NCI-H510A (cell line): ENCODE measurements around the gene CDH2.

Source experiments
- DNase-seq: peaks from one replicate; lab custom pipeline; 2025; lab: John Stamatoyannopoulos, UW

Gene CDH2

DNA sequence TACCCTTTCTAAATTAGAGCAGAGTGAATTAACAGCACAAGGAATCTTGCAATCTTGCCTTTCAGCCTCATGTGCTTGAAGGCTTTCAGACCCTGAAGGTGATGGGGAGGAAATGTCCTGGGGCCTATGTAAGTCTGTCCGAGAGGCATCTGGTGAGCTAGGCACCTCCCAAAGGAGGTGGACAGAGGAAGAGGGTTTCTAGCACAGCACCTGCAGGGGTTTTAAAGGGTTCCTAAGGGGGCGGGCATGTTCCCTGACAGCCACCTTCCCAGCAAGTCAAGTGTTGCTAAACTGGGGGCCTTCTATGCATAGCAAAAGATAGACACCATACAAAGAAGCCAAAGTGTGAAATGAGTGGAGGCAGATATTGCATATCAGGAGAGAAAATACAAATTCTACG lies 88.5 kb downstream of the CDH2 start:
- DNase-seq = no peak

DNA sequence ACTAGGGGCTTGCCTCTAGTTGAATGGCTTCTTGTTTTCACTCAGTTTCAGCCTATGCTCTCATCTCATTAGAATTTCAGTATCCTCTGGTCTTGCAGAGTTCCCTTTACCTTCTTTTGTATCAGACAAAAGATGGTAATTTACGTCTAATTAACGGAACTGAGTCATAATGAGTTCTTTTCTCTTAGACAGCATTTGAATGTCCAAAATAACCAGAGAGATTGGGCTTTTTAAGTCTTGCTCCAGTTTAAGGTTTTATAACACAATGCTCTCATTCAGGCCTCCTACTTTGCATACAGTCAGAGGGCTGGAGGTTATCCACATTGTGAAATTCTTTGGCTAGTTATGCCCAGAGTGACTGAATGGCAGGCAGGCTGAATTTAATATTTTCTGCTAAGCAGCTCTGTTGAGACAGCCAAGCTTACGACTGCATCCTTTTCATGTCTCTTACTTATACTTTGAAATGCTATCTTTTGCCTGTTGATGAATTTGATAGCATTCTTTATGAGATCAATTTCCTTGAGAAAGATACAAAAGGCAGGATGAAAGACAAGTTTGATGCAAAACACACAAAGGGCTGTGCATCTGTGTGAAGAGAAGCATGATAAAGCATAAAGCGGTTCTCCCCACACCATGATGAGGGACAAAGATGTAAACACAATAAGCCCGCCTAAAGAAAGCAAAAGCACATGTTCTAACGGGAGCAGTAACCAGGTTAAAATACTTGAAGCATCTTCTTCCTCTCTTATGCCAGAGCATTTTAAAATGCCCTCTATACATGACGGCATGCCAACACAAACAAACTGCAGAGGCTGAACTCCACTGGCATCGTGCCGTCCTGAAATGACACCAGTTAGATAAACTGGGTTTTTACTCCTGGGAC lies 90.0 kb downstream of the CDH2 start:
- DNase-seq = no peak

DNA sequence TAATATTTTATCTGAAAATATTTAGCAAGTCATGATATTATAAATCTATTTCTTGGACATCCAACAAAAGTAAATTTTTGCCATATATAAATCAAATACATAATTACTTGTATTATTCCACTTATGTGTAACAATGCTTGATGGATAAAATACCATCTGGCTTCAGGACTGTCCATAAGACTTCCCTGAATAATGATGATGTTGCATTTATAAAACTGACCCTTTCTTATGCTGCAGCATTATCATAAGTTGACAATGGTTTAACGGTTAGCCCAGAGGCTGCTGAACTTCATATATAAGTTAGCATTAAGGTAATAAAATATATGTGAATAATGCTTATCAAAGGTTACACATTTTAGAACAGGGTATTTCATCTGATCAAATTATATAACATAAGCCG lies 95.4 kb downstream of the CDH2 start:
- DNase-seq = no peak

DNA sequence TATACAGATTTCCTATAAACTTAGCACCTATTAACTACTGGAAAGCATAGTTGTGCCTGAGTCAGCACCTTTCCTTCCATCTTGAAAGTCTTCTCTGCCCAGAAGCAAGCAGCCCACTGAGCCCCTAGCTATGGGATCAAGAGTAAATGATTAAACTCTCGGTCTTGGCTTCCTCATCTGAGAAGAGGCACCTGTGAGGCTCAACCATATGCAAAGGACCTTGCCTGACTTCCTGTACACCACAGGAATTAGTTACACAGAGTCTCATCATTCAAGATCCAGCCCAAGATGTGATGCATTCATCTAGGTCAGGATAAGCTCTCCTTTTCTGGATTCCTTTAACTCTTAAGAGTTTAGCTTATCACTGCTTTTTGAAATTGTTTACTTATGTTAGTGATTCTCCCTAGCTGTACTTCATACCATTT lies 96.0 kb downstream of the CDH2 start:
- no peak for DNase-seq

DNA sequence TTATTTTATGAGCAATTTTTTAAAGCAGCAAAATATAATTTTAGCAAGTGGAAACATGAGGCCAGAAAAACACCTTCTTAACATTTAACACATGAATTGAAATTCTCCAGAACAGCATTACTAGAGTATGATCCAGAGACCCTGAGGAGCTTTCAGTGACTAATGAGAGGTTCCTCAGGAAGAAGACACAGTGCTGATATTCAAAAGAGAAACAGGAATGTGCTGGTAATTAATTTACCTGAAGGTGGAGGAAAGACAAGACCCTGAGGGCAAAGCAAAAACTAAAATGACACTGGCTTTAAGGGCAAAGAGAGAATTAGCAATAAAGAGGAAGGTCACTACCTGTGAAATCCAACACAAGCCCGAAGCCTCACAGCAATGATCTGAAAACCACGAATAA lies 97.0 kb downstream of the CDH2 start:
- DNase-seq = no peak

DNA sequence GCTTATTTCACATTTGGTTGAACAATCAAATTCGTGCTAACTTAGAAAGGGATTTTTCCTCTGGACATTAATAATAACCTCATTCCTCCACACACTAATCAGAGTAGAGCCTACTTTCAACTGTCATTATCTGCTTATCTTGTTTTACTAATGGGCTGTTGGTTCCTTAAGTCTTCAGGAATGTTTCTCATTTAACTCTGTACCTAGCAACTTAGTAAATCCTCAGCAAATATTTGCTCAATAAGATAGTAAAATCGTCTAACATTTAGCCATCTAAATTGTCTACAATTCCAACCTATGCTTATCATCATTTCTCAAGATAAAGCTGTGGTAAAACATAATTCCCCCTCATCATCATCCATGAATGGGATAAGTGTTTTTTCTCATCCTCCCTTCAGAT lies 98.1 kb downstream of the CDH2 start:
- DNase-seq = no peak

DNA sequence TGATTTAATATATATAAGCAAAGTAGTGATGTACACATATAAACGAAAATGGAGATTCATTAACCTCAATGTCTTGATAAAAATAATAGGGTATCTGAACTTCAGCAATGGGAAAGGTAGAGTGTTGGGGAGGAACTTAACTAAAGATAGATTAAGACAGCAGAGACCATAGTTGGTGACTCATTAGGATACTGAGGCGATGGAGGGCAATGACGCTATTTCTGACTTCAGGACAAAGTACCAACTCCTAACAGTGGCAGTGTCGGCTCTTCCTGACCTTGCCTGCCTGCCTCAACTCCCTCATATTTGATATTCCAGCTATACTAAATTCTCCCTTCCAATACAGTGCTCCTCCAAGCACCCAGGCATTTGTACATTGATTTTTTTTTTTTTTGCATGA lies 98.6 kb downstream of the CDH2 start:
- DNase-seq = no peak

DNA sequence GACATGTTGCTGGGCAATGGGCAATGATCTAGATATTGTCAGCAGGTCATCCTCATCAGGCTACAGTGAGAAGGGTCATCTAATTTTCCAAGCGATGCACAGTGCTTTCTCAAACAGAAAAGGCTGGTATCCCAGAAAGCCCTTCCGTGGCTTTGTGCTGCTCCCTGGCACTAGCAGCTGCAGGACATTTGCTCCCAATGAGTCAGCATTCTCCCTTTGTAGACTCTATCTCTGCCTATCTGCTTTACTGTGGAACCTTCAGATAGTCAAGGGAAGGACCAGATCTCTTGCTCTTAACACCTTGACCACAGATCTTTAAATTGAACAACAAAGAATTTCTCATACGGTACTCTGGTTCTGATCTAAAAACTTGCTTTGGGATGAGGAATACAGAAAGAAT lies 101.4 kb downstream of the CDH2 start:
- DNase-seq = no peak

DNA sequence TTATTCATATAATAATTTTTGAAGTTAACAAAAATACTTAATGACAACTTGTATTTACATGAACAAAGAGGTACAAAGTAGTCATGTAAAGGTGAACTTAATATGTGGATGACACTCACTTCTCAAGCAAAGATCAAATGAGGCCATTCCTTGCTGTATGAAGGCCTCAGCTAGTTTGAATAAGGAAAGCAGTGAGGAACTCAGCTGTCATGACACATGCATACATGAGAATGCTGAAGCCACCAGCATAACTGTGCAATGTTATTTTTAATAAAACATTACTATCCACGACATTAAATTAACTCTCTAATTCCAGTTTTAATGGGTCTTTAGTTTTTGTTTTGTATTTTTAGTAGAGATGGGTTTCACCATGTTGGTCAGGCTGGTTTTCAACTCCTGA lies 102.9 kb downstream of the CDH2 start:
- no peak for DNase-seq

DNA sequence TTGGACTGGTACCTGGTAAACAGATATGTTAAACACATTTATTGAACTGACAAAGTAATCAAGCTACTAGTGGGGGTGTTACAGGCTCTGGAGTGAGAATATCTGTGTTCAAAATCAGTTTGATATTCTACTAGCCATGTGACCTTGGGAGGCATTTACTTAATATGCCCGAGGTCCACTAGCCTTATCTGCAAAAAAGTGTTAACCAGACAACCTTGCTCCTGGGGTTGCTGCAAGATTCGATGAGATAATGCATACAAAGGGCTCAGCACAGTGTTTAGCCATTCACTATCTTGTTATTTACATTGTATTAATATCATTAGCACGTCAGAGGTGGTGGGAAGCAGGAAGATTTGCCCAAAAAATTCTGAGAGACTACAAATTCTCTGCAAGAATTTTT lies 103.3 kb downstream of the CDH2 start:
- no peak for DNase-seq

DNA sequence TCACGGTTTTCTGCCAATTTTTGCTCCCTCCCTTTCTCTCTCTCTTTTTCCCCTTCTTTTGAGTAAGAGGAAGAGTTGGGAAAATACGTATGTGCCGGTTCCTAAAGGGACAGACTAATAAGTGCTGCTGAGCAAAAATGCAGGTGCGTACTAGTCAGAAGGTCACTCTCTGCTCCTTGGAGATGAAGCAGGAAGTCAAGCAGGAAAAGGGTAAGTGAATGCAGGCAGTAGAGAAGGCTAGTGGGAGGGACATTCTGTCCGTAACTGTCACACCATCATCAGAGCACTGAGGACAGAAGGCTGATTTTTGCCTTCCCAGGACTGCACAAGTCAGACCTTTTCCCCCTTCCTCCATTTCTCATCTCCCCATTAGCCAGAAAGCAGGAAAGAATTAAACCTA lies 105.7 kb downstream of the CDH2 start:
- DNase-seq = no peak

DNA sequence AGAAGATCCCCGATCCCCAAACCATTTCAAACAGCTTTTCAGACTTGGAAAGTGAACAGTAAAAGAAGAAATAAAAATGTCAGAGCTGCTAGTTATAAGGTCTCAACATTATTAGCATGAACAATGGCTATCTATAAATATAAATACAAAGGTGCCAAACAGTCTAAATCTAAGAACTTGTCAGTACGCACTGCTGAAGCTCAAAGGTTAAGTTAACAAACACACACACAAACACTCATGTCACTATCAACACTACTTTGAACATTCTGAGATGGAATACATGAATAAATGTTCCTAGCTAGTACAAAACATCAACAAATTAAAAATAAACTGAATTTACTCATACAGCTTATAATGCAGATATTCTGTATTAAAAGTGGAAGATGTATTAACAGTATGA lies 108.7 kb downstream of the CDH2 start:
- no peak for DNase-seq

DNA sequence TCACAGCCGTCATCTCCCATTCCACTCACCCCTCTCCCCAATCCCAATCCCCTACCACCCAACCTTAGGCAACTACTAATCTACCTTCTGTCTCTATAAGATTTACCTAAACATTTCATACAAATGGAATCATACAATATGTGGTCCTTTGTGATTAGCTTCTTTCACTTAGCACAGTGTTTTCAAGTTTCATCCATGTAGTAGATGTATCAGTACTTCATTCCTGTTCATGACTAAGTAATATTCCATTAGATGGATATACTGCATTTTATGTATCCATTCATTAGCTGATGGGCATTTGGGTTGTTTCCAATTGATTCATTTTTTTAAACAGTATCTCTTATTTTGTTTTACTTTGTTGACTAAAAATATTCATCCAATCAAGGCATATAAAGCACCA lies 109.6 kb downstream of the CDH2 start:
- no peak for DNase-seq

DNA sequence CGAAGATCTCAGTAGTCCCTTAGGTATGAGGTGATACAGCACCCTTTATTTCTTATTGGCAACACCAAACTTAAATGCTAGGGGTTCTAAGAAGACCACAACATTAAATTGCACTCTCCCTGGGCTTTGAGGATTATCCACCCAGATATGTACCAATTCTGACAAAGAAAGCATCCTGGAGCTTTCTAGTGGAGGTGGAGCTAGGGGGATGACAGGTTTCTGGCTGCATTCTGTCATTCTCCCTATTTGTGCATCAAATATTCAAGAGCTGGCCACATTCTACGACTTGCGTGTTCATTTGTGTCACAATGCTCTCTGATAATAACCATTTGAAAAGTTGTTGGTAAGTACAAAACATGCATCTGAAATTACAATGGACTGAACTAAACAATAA lies 111.1 kb downstream of the CDH2 start:
- DNase-seq = no peak

DNA sequence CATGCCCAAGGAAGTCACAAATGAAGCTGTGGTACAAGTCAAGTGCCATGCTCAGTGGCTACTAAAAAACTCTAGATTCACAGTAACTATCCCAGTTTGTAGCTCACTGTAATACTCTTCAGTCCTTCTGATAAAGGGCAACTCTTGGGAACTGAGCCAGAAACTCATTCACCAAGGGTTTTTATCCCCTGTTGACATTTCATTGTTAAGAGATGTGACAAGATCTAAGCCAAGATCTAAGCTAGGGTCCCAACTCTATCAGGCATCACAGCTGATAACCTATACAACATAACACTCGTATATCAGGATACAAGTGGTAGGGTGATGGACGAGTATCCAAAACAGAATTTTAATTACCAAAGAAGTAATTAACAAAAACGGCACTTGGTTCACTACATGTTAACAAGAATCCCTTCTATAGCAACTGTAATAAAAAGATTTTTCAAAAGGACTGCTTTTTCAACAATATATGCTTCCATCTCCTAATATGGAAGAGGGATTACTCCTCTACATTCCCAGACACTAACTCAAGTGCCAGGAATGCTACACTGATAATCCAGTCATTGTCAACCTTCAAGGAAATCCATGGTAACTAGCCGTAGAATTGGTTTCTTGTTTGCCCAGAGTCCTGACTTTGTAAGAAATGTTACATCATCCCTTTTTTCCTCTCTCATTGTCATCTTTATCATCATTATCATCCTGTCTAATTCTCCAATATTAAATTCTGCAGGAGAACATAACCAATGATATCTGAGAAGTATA lies 111.7 kb downstream of the CDH2 start:
- DNase-seq = no peak

DNA sequence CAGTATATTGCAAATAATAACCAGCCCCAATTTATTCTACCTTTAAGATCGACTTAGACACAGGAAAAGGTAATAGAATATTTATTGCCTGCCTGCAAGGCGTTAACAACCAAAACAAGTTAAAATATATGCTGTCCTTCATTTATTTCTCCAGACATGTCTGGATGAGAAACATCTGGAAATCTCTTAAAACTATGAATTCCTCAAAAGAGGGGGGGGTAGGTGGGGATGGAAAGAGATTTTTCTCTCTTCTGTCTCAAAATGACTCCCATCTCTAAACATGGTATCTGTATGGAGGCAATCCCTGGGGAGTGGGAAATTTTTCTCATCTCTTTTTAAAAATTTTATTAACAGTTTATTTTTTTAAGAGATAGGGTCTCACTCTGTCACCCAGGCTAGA lies 113.0 kb downstream of the CDH2 start:
- DNase-seq = no peak

DNA sequence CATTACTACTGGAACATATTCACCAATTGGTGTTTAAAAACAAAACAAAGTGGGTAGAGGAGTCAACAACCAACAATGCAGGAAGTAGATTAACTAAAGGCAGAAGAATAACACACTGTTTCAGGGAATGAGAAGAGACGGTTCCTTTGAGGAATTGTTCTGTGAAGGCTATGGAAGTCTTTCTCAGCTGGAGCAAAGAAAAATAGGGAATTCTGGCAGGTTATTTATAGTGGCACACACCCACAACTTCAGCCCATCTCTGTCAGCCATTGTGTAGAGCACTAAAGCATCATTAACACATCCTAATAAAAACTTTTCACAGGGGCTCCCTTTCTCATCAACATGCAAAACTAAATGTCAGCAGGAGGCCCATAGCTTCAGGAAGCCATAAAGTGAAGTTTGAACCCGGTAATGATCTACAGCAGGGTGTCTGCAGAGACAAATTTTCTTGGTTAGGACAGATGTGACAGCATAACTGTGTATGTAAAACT lies 113.6 kb downstream of the CDH2 start:
- no peak for DNase-seq

DNA sequence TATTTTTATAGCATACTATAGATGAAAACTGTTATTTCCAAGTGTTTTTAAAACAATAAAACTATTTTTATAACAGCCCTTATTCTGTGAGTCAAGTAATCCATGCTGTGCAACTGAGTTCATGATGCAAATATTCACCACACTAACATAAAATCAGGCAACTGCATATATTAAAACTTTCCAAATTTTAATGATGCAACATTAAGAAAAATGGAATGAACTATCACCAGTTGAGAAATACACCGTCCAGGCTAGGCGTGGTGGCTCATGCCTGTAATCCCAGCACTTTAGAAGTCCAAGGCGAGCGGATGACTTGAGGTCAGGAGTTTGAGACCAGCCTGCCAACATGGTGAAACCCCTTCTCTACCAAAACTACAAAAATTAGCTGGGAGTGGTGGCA lies 114.5 kb downstream of the CDH2 start:
- no peak for DNase-seq

DNA sequence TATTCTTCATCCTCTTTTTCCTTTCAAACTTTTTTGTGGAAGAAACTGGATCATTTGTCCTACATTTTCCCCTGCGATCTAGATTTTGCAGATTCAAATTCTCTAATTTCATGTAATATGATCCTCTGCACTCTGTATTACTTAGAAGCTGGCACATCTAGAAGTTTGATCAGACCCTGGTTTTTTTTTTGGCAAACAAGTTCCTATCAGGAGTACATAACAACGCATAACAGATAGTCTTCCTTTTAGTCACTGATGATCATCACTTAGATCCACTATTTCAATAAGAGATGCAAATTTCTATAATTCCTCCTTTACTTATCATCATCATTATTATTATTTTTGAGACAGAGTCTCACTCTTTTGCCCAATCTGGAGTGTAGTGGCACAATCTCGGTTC lies 117.1 kb downstream of the CDH2 start:
- DNase-seq = no peak

DNA sequence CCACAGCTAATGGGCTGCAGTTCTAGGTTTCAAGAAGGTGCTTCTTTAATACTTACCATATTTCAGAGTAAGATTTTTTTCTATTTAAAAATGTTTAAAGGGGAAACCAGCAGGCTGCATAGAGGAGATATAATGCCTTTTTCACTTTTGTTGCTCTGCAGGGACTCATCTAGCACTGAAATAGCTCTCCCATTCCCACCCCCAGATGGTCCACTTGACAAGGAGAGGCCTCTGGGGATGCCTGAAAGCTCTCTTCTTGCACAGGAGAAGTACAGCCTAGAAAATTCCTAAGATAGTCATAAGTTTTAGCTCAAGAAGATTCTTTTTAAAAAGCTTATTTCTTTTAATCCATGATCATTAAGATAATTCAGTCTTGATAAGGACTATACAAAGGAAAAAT lies 126.4 kb downstream of the CDH2 start:
- DNase-seq = no peak

DNA sequence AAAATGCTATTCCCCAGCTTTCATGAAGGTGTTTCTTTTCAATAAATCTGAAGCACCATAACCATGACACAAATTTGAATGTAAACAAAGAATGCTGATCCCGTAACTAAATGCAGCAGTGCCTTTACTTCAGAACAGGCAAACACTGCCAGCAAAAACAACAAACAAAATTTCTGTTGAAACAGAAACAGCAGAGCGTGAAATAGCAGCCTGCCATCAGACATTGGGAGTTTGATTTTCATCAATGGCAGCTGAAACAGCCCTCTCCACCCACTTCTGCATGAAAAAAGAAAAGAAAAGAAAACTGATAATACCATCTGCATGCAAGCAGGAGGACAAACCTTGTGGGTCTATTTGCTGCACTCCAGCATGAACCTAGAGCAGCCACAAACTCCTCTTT lies 128.3 kb downstream of the CDH2 start:
- no peak for DNase-seq

DNA sequence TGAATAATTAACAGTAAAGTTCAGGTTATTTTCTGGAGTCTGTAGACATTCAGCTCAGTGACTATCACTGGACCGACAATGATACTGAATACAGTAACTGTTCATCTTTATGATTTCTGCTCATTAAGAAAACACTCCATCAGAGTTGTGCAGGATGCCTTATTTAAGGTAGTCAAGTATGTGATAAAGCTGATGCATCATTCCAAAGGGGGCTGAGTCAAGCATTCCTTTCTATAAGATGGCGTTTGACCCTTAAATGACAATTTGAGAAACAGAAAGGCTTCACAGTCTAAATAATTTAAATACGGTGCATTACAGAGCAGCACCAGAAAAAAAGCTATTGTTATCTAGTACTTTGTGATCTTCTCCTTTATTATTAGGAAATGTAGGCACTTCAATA lies 131.1 kb downstream of the CDH2 start:
- DNase-seq = no peak

DNA sequence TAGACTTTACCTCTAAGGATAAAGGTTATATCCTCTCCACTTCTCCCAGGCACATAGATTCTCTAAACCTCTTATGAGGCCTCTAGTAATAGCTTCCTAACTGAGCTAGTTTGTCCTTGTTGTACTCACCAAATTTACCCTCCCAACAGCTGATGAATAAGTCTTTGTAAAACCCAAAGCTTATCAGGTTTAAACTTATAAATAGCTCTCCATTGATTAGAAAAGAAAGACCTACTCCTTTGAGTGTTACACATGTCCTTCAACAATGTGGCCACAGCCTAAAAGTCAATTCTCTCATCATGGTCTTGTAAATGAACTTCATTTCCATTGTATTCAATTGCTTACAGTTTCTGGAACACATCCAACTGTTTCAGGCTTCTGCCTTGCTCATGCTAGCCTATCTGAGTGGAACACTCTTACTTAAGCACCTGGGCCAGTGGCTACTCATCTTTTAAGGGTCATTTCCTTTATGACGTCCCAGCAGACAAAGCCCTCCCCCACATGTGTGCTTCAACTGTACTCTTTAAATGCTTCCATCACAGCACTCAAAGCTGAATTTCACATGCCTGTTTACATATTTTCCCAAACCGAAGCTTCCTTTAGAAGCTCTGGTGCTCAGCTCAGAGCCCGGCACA lies 131.6 kb downstream of the CDH2 start:
- peak; percentile 95 for DNase-seq
